NCI-H446 treated with DMSO at 0.1 percent for 48 hours (cell line): ENCODE data around the gene LGI2.

Experiments used
- DNase-seq: peaks from one replicate; lab custom pipeline; 2025; lab: John Stamatoyannopoulos, UW

LGI2 gene

DNA sequence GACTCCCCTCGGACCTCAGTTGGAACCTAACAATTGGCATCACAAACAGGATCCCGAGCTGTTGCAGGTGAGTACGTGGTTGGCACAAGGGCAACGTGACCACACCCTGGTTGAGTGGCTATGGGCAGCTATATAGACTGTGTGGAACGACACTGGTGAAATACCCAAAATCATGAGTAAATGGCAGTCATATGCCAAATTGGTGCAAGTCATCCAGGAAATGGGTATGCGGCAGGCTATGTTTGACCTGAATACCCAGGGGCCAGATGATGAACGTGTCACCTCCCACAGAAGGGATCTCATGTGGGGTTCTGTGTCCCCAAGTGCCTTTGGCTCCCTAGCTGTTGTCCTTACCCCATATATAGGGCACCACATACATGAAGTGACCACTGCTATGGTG, 64.7 kb downstream of the LGI2 start:
- no peak for DNase-seq

- no peak for DNase-seq
These were observed 65.1 kb downstream of the LGI2 start for GRCh38 chr4:24965627-24966026.

DNA sequence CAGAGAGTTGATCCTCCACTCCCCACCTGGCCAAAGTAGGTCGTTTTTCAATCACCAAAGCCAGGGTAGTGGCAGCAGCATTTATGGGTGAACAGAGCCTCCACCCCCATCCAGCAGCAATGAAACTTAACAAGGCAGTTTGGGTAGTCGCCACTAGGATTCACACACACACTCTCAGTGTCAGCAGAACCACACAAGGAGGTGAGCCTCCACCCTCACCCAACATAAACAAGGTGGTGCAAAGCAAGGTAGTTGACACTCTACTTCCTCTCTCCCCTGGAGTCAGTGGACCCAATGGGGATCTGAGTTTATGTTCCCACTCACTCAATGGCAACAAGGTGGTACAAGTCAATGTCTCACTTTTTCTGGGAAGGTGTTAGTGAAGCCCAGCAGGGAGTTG, 67.5 kb downstream of the LGI2 start:
- no peak for DNase-seq

DNA sequence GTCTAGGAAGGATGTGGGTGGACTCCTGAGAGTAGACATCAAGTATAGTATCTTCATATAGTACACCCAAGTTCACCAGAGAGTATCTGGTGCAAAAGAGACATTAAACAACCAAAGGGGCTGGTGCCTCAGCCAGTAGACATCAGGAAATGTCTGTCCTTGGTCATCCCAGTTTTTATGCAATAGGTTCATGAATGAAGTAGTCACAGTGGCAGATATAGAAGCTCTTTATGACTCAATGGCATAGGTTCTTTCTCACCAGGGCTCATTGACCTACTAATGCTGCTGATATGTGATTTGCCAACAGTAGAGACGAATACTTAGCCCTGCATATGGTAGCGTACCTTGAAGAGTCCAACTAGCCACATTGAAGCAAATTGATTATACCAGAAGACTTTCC, 72.9 kb downstream of the LGI2 start:
- DNase-seq, result no peak

GRCh38 chr4:24956763-24957162, 74.0 kb downstream of the LGI2 start:
- no peak for DNase-seq

DNA sequence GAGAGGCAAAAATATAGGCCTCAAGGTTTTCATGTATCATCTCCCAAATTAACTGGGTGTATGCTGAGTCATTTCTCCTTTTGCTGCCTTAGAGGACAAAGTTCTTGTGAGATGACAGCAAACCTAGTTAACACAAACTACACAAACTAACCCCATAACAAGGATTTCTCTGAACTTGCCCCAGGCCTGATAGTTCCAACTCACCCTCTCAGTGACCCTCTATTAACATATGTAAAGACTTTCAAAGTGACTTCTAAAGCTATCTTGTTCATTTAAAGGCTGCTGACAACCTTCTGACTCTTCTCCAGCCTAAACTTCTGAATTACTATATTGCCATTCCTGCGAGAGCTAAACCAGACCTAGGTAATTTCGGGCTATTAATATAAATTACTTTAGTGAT, 74.7 kb downstream of the LGI2 start:
- DNase-seq, result no peak

DNA sequence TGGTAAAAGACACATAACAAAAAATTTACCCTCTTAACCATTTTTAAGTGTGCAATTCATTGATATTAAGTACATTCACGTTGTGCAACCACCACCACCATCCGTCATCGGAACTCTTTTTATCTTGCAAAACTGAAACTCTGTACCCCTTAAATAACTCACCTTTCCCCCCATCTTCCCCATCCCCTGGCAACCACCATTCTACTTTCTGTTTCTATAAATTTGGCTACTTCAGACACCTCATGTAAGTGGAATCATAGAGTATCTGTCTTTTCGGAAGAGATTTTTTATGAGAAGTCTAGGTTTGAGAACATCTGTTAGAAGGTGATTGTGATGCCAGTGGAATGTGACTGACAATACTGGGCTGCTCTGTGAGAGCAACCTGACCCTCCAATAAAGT, 78.1 kb downstream of the LGI2 start:
- no peak for DNase-seq

GRCh38 chr4:24949970-24950369, 80.8 kb downstream of the LGI2 start:
- no peak for DNase-seq
